Epithelial cell of proximal tubule (primary cell): Measurements from ENCODE around the gene DPP10. TPM values are rescaled to one million over a fixed set of nuclear protein-coding genes. Genes with fewer than 3 reads are reported as not detected.

Experiments used
- DNase-seq: peaks from one replicate; pipeline ENCODE4 v3.0.0-alpha.2; 2011; ENCODE audit warnings: low read depth
- H3K4me3 ChIP-seq: 2 replicates; pipeline ENCODE4 v1.5.1; 2011; ENCODE audit warnings: low read depth, mild to moderate bottlenecking, low read length
- CTCF ChIP-seq: conservative IDR thresholded peaks from 2 replicates; pipeline ENCODE4 v1.5.1; 2012; ENCODE audit warnings: low read depth, mild to moderate bottlenecking, low read length
- total RNA-seq: library from RNA; depleted of rRNA; stranded (reverse); fragments of >200 nt; gene quantifications from 2 replicates; pipeline ENCODE4 v1.2.3, GENCODE V29; 2015

DPP10 gene
- total RNA-seq, 1 donor from 2014 or later: 0.06 TPM

GRCh38 chr2:114925296-114926255 lies 483.1 kb downstream of the DPP10 start:
- no peak for TF ChIP-seq CTCF
- DNase-seq: no peak
- no peak overlapping the region for H3K4me3 ChIP-seq

- DNase-seq: no peak
These were observed 483.9 kb downstream of the DPP10 start for GRCh38 chr2:114926303-114926702.

GRCh38 chr2:114929225-114929624 lies 486.8 kb downstream of the DPP10 start:
- no peak for DNase-seq
- H3K4me3 ChIP-seq: no peak overlapping the region
- no peak for TF ChIP-seq CTCF

More at GRCh38 chr2:114926303-114926702, 483.9 kb downstream of the DPP10 start:
- no peak overlapping the region for H3K4me3 ChIP-seq
- no peak for TF ChIP-seq CTCF

- no peak for TF ChIP-seq CTCF
- no peak for DNase-seq
- no peak overlapping the region for H3K4me3 ChIP-seq
These were observed 491.3 kb downstream of the DPP10 start for GRCh38 chr2:114933671-114934241.

- no peak overlapping the region for H3K4me3 ChIP-seq
- DNase-seq: no peak
- TF ChIP-seq CTCF: no peak
These were observed 492.6 kb downstream of the DPP10 start for GRCh38 chr2:114935031-114935430.

- no peak for TF ChIP-seq CTCF
- no peak for DNase-seq
These were observed 495.0 kb downstream of the DPP10 start for GRCh38 chr2:114937366-114937930.

More at GRCh38 chr2:114937366-114937930, 495.0 kb downstream of the DPP10 start:
- H3K4me3 ChIP-seq: no peak overlapping the region
